HG02610 (cell line): ENCODE measurements around the gene SLC44A4.
"Not testable (repeated sequence)": the region's sequence is repeated elsewhere in the genome, so short reads cannot be mapped to it uniquely, and the experiment has no call there.

Source experiments
- ATAC-seq: cut with Tn5 transposase; IDR thresholded peaks from one replicate; pipeline ENCODE4 v1.9.1; 2021; ENCODE audit warnings: mild to moderate bottlenecking, moderate library complexity; ENCODE audit not compliant: unreplicated experiment

Gene SLC44A4

DNA sequence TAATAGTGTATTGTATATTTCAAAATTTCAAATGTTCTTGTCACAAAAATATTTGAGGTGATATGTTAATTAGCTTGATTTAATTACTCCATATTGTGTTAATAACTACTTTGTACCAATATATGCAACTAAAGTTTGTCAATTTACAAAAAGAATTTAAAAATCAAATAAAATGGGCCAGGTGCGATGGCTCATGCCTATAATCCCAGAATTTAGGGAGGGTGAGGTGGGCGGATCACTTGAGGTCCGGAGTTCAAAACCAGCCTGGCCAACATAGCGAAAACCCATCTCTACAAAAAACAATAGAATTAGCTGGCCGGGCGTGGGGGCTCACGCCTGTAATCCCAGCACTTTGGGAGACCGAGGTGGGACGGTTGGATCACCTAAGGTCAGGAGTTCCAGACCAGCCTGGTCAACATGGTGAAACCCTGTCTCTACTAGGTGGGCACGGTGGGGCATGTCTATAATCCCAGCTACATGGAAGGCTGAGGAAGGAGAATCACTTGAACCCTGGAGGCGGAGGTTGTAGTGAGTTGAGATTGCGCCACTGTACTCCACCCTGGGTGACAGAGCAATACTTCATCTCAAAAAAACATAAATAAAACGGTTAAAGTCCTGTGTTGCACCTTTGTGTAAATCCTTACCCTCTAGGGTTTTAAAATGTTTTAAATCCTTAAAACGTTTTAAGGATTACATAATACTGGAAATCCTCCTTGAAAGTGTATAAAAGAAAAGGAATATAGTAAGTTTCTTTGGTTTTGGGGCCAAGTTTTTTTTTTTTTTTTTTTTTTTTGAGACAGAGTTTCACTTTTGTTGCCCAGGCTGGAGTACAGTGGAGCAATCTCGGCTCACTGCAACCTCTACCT lies 47.2 kb downstream of the SLC44A4 start:
- no peak for ATAC-seq

DNA sequence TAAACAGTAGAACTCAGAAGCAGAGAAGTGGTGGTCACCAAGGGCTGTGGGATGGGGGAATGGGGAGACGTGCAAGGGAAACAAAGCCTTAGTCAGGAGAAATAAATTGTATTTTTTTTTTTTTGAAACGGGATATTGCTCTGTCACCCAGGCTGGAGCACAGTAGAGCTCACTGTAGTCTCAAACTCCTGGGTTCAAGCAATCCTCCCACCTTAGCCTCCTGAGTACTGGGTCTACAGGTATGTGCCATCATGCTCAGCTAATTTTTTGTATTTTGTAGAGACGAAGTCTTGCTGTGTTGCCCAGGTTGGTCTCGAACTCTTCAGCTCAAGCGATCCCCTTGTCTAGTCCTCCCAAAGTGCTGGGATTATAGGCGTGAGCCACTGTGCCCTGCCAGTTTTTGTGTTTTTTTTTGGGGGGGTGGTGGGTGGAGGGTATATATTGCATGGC lies 47.9 kb downstream of the SLC44A4 start:
- ATAC-seq = no peak

DNA sequence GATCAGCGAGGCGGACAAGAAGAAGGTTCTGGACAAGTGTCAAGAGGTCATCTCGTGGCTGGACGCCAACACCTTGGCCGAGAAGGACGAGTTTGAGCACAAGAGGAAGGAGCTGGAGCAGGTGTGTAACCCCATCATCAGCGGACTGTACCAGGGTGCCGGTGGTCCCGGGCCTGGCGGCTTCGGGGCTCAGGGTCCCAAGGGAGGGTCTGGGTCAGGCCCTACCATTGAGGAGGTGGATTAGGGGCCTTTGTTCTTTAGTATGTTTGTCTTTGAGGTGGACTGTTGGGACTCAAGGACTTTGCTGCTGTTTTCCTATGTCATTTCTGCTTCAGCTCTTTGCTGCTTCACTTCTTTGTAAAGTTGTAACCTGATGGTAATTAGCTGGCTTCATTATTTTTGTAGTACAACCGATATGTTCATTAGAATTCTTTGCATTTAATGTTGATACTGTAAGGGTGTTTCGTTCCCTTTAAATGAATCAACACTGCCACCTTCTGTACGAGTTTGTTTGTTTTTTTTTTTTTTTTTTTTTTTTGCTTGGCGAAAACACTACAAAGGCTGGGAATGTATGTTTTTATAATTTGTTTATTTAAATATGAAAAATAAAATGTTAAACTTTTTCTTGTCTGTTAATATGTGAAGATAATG lies 49.0 kb downstream of the SLC44A4 start:
- ATAC-seq = no peak

DNA sequence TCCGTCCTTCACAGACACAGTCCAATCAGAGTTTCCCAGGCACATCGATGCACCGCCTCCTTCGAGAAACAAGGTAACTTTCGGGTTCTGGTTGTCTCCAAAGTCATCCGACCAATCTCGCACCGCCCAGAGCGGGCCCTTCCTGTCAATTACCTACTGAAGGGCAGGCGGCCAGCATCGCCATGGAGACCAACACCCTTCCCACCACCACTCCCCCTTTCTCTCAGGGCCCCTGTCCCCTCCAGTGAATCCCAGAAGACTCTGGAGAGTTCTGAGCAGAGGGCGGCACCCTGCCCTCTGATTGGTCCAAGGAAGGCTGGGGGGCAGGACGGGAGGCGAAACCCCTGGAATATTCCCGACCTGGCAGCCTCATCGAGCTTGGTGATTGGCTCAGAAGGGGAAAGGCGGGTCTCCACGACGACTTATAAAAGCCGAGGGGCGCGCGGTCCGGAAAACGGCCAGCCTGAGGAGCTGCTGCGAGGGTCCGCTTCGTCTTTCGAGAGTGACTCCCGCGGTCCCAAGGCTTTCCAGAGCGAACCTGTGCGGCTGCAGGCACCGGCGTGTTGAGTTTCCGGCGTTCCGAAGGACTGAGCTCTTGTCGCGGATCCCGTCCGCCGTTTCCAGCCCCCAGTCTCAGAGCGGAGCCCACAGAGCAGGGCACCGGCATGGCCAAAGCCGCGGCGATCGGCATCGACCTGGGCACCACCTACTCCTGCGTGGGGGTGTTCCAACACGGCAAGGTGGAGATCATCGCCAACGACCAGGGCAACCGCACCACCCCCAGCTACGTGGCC lies 51.3 kb downstream of the SLC44A4 start, which contains the start of gene HSPA1B:
HSPA1B (plus strand) TSS at position 453 of the 794 bp plus-strand sequence; CDS start at position 666, 213 bp downstream.
- ATAC-seq = peak; percentile 74

DNA sequence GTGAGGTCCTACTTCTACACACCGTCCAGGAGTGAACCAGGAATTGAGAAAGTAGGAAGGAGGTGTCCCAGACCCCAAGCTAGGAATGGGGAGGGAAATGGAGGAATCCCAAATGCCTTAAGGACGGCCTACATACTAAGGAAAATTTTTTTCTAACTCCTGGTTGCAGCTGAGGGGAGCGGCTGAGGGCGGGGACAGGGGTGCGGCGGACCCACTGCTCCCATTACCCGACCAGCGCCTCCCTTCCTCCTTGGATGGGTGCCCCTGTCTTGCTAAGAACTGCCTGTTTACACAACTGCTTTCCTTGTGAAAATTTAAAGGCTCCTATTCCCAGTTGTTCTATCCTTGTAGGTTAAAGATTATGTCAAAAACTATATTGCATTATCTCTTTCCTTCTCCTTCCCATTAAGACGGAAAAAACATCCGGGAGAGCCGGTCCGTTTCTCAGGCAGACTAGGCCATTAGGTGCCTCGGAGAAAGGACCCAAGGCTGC lies 52.0 kb downstream of the SLC44A4 start:
- ATAC-seq = no peak

DNA sequence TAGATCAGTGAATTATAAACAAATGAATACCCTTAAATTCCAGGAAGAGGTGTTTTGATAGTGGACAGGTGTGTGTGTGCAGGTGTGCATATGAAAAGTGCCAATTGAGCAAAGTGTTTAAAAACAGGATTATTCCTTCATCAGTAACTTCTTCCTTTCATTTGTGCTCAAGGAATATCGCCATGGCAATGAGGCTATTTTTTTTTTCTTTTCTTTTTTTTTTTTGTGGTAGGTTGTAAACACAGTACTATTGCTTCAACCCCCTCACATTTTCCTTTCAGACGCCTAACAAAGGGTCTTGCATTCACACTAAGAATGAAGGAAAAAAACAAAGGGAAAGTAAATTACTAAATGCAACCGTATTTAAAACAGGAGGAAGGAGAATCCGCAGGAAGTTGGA lies 53.2 kb downstream of the SLC44A4 start:
- ATAC-seq = no peak

DNA sequence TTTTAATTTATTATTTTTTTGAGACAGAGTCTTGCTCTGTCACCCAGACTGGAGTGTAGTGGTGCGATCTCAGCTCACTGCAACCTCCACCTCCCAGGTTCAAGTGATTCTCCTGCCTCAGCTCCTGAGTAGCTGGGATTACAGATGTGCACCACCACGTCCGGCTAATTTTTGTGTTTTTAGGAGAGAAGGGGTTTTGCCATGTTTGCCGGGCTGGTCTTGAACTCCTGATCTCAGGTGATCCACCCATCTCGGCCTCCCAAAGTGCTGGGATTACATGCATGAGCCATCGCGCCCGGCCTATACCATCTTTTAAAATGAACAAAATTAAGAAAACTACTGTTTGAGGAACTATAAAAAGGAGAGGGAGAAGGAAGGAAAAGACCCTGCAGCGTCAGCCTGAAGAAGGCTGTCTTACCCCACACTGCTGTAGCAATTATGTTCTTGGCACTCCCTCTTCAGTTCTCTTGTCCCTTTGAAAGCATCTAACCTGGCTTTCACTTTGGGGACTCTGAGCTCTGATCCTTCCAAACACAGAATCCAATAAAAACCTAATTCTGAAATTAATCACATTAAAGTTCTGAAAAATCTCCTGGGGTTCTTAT lies 55.1 kb downstream of the SLC44A4 start:
- ATAC-seq = not testable (repeated sequence)

DNA sequence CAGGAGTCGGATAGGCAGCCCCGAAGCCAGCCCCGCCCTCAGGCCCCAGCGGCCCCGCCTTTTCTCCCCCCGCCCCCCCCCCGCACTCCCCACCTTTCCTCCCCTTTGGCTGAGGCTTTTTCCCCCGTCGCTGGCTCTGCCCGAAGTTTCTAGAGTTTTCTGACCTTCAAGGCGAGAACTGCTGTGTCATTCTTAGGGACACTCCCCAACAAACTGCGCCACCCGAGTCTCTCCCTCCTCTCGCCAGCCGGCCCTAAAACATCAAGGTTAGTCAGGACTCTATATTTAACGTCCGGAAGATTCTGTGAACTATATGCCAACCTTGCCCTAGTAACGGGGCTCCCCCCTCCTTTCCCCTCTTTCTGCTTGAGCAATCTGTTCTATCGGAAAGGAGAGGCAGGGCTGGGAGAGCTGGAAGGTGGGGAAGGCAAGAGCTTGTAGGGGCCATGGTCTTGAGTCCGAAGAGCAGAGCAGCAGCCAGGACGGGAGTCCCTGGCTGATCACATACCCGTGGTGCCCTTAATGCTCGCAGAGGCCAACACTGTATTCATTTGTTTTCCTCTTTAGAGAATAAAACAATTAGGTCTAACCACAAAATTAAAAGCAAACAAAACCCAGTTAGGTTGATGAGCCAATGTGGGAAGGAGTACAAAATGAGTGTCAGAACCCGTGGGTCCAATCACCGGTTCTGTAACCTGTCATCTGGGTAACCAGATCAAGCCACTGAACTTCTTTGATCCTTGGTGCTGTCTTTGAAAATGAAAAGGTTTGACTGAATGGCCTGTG lies 56.6 kb downstream of the SLC44A4 start:
- ATAC-seq = no peak

DNA sequence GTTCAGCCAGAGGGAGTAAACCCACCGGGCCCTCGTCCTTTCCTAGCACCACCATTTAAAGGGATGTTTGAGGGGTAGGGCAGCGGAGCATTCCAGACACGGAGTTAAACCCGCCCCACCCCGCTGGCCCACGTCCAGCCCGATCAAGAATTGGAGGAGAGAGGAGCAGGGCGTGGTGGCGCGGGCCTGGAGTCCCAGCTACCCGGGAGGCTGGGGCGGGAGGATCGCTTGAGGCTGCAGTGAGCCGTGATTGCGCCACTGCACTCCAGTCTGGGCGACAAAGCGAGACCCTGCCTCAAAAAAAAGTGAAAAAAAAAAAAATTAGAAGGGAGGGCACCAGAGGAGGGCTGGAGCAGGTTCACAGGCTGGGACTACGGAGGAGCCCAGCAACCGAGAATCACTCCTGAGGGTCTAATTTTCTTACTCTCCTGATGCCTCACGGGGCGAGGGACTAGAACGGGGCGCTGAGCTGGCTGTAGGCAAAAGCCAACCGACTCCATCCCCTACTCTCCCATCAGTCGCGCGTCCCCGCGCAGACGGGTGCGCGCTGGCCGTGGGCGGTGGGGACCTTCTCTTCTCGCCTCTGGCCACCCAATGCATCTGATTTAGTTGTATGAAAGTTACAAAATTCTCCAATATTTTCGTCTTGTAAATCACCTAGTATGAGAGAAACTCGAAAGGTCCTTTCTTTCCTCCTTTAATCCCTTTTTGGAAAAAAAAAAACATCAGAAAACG lies 57.3 kb downstream of the SLC44A4 start:
- ATAC-seq = no peak

DNA sequence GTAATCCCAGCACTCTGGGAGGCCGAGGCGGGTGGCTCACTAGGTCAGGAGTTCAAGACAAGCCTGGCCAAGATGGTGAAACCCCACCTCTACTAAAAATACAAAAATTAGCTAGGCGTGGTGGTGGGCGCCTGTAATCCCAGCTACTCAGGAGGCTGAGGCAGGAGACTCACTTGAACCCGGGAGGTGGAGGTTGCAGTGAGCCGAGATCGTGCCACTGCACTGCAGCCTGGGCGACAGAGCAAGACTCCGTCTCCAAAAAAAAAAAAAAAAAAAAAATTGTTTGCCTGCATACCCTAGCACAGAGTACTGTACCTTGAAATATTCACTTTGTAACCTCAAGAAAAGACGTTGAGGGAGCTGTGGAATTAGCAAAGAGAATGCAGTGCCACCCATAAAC lies 58.4 kb downstream of the SLC44A4 start:
- not testable (repeated sequence) for ATAC-seq

DNA sequence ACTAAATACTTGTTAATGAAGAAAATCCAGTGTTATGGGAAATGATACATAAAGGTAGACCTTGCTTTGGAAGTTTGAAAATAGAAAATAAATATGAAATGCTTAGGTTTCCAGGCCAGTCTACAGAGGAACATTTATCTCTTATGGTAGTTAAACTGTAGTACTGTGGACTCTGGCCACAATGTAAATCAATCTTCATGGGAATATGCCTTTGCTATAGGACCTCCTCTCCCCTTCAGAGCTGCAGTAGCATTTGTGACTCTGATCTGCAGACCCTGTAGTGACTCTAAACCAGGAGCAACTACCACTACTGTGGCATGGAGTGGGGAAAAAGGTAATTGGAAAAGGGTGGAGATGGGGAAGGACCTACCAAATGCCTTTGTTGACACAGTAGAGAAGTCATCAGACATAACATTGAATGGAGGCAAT lies 58.9 kb downstream of the SLC44A4 start:
- no peak for ATAC-seq

DNA sequence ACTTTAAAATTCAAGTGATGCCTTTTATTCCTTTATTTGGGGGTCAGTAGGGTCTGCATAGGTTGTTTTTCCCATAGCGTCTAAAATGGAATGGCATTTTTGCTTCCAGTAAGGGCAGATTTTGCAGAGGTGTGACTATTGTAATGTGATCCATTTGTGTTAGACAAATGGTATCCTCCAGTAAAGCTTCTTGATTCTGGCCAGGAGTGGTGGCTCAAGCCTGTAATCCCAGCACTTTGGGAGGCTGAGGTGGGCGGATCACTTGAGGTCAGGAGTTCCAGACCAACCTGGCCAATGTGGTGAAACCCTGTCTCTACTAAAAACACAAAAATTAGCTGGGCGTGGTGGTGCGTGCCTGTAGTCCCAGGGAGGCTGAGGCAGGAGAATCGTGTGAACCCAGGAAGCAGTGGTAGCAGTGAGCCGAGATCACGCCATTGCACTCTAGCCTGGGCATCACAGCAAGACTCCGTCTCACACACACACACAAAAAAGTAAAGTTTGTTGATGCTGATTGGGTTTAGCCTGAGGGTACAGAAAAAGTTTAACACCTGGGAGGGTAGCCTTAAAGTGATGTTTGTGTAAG lies 60.8 kb downstream of the SLC44A4 start:
- not testable (repeated sequence) for ATAC-seq

DNA sequence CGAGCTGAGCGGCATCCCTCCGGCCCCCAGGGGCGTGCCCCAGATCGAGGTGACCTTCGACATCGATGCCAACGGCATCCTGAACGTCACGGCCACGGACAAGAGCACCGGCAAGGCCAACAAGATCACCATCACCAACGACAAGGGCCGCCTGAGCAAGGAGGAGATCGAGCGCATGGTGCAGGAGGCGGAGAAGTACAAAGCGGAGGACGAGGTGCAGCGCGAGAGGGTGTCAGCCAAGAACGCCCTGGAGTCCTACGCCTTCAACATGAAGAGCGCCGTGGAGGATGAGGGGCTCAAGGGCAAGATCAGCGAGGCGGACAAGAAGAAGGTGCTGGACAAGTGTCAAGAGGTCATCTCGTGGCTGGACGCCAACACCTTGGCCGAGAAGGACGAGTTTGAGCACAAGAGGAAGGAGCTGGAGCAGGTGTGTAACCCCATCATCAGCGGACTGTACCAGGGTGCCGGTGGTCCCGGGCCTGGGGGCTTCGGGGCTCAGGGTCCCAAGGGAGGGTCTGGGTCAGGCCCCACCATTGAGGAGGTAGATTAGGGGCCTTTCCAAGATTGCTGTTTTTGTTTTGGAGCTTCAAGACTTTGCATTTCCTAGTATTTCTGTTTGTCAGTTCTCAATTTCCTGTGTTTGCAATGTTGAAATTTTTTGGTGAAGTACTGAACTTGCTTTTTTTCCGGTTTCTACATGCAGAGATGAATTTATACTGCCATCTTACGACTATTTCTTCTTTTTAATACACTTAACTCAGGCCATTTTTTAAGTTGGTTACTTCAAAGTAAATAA lies 61.5 kb downstream of the SLC44A4 start:
- ATAC-seq = not testable (repeated sequence)

DNA sequence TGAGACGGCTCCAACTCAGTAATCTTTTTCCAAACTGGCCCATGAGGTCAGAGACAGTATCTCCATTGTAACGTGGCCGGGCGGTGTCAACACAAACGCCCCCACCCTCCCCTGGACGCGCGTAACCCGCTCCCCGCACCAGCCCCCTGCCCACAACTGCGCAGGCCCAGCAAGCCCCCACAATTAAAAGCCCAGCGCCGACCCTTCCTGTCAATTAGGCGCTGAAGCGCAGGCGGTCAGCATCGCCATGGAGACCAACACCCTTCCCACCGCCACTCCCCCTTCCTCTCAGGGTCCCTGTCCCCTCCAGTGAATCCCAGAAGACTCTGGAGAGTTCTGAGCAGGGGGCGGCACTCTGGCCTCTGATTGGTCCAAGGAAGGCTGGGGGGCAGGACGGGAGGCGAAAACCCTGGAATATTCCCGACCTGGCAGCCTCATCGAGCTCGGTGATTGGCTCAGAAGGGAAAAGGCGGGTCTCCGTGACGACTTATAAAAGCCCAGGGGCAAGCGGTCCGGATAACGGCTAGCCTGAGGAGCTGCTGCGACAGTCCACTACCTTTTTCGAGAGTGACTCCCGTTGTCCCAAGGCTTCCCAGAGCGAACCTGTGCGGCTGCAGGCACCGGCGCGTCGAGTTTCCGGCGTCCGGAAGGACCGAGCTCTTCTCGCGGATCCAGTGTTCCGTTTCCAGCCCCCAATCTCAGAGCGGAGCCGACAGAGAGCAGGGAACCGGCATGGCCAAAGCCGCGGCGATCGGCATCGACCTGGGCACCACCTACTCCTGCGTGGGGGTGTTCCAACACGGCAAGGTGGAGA lies 63.6 kb downstream of the SLC44A4 start, which contains the start of the genes HSPA1A and HSPA1L:
HSPA1A (plus strand) TSS at position 519 of the 814 bp plus-strand sequence; CDS start at position 733, 214 bp downstream.
HSPA1L (minus strand) TSS at position 259 of the 814 bp plus-strand sequence. CDS start 3,311 bp downstream, outside the sequence.
- no peak for ATAC-seq

DNA sequence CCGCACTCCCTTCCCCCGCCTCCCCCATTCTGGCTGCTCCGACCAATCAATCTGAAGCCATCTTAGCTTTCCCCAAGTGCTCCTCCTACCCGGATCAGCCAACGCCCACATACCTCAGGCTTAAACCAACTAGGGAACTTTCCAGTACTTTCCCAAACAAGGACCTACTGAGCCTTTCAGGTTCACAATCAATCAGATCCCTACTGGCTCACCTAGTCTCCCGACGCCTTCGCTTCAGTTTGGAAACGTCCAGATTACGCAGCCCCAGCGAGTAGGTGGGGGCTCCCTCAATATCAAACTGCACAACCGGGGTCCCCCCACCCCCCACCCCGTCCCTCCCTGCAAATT lies 64.1 kb downstream of the SLC44A4 start:
- peak; percentile 47 for ATAC-seq

DNA sequence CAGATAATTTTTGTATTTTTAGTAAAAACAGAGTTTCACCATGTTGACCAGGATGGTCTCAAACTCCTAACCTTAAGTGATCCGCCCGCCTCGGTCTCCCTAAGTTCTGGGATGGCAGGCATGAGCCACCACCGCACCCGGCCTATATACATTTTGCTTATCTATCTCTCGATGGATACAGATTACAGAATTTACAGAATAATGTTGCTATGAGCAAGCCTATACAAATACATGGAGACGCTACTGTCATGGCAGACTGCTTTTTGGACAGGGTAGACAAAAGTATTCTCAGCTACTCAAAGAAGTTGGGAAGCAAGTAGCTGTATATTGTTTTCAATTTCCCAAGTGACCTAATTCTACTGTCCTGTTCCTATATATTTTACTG lies 65.3 kb downstream of the SLC44A4 start:
- ATAC-seq = no peak
